ENCODE results near the gene GOLGA6L9.
"Not testable (repeated sequence)": the region's sequence is repeated elsewhere in the genome, so short reads cannot be mapped to it uniquely, and the experiment has no call there.

The GOLGA6L9 gene

DNA sequence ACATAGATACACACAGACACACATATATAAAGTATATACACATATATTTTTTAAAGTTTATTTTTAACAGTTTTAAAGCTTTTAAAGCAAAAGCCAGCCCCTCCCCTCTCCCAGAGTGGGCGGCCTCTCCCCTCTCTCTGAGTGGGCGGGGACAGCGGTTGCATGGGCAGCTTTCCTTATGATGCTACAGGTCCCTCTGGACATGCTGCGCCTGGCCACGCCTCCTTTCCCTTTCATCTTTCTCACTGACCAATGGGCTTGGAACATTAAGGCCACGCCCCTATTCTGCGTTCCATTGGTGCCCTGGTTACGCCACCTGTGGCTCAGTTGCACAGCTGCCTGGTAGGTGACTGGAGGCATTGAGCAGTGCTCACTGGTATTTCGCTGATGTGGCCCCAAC lies at the start of gene GOLGA6L9:
Gene GOLGA6L9 (plus strand): TSS at position 124 of the 400 bp plus-strand sequence. CDS start 264 bp downstream, at position 388.
- not testable (repeated sequence) for DNase-seq

DNA sequence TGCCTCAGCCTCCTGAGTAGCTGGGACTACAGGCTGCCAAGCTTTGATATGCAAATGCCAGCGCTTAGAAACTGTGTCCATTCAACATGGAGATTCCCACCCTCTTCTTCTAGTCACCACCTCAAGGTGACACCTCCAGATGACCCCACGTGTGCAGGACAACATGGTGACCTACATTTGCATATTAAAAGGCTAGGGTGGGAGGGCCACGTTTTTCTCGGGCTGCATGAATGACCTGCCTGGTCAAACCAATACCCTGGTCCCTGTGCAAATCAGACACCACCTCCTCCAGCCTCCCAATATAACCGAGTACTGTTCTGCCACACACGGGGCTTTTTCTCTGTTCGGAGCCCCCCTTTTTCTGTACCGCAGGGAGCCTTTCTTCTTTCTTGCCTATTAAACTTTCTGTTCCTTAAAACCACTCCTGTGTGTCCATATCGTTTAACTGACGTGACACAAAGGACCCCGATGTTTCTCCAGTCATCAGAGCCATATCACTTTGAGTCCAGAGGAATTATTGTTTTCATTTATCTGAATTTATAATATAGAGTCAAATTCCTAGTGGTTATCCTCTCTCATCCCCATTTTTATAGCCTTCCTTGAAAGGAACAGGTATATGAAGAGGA lies 48.2 kb upstream of the GOLGA6L9 start:
- DNase-seq, result not testable (repeated sequence)

- DNase-seq, result not testable (repeated sequence)
These were observed 42.4 kb upstream of the GOLGA6L9 start for GRCh38 chr15:82387209-82387608.

GRCh38 chr15:82390152-82390551 lies 39.5 kb upstream of the GOLGA6L9 start:
- not testable (repeated sequence) for DNase-seq

GRCh38 chr15:82392077-82392476 lies 37.5 kb upstream of the GOLGA6L9 start:
- DNase-seq, result not testable (repeated sequence)

- no peak for DNase-seq
These were observed 35.9 kb upstream of the GOLGA6L9 start for GRCh38 chr15:82393671-82394070.

GRCh38 chr15:82395788-82396187 lies 33.8 kb upstream of the GOLGA6L9 start:
- not testable (repeated sequence) for DNase-seq

DNA sequence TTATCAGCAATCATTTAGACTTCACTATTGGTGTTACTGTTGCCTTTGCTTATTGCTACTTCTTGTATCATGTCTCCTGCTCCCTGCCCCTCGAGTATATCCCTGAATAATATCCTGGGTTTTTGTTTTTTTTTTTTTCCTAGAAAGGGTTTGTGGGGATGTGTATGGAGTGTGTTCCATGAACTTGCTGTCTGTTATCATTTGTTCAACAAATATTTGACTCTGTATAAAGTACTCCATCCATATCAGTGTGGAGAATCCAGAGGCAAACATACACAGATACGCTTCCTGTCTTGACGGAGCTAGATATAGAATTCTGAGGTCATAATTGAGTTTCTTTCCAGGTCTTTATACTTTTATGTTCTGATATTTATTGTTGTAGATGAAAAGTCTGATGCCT lies 31.8 kb upstream of the GOLGA6L9 start:
- no peak for DNase-seq

GRCh38 chr15:82398785-82399184 lies 30.8 kb upstream of the GOLGA6L9 start:
- DNase-seq, result no peak

GRCh38 chr15:82399366-82400103 lies 30.1 kb upstream of the GOLGA6L9 start:
- DNase-seq, result not testable (repeated sequence)

GRCh38 chr15:82401918-82402317 lies 27.7 kb upstream of the GOLGA6L9 start:
- DNase-seq, result not testable (repeated sequence)

- not testable (repeated sequence) for DNase-seq
These were observed 27.3 kb upstream of the GOLGA6L9 start for GRCh38 chr15:82402341-82402740.

GRCh38 chr15:82406211-82406610 lies 23.4 kb upstream of the GOLGA6L9 start:
- not testable (repeated sequence) for DNase-seq

GRCh38 chr15:82410306-82410705 lies 19.3 kb upstream of the GOLGA6L9 start:
- DNase-seq, result not testable (repeated sequence)

DNA sequence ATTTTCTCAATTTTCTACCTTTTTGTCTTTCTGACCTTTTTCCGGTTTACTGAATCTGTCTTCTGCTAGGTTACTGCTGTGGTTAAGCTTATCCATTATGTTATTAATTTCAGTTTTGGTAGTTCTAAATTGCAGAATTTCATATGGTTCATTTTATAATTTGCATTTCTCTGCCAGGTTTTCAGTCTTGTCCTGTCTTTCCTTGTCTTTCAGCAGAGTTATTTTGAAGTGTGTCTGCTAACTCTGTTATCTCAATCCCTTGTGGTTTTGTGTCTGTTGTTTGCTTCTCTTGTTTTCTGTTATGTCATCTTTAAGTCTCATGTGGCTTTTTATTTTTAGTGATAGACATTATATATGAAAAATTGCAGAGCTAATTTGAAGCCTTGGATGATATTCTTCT lies 18.0 kb upstream of the GOLGA6L9 start:
- not testable (repeated sequence) for DNase-seq

- DNase-seq, result not testable (repeated sequence)
These were observed 15.0 kb upstream of the GOLGA6L9 start for GRCh38 chr15:82414525-82415191.

DNA sequence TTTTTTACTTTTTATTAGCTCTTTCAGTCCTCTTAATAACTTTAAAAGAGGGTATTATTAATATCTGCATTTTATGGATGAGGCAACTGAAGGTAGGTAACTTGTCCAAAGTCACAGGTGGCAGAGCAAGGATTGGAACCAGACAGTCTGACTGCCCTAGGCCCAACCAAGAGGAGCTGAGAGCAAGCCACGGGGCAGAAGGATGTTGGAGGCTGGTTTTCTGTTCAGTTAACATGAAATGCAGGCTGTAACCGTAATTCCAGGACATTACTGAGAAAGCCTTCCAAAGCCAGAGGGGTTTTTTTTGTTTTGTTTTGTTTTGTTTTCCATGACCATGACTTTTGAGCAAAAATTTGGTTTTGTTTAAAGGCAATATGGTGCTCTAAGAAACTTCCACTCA lies 9.1 kb upstream of the GOLGA6L9 start:
- DNase-seq, result not testable (repeated sequence)

- not testable (repeated sequence) for DNase-seq
These were observed 8.7 kb upstream of the GOLGA6L9 start for GRCh38 chr15:82420966-82421365.

DNA sequence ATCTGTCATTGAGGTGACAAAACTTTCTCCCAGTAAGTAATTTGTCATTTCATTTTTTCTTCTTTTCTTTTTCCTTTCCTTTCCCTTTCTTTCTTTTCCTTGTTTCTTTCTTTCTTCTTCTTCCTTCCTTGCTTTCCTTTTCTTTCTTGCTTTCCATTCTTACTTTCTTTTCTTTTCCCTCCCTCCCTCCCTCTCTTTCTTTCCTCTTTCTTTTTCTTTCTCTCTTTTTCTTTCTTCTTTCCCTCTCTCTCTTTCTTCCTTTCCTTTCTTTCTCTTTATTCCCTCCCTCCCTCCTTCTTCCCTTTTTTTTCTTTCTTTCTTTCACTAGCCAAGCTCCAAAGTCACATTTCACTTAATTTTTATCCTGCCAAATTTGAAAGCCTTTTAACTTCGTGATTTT lies 2.5 kb upstream of the GOLGA6L9 start:
- not testable (repeated sequence) for DNase-seq

DNA sequence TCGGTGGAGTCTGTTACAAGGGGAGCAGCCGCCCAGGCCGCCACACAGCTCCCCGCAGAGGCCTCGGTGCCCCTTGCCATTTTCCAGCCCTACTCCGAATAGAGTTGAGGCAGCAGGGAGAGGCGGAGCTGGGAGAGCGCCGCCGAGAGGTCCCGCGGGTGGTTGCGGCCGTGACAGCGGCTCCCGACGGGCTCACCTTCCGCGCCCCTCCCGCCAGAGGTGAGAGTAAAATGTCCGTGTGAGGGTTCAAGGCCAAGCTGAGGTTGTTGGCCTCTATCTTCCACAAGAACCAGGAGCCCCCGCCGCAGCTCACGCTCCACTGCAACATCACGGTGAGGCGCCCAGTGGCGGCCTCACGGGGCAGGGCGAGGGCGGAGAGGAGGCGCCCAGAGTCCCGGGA lies 15.8 kb downstream of the GOLGA6L9 start:
- peak; percentile 65 for DNase-seq

DNA sequence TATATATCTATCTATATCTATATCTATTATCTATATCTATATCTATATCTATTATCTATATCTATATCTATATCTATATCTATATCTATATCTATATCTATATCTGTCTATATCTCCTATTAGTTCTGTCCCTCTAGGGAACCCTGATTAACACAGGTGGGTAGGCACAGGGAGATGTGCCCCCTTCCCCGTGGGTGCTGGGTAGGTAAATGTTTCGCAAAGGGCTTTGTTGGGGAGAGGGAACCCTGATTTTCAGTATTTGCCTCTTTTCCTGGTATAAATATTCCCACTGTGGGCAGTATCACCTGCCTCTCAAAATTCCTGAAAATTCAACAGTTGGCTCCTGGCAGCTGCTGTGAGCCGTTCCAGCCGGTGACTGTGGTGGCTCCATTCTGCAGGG lies 27.7 kb downstream of the GOLGA6L9 start:
- not testable (repeated sequence) for DNase-seq

DNA sequence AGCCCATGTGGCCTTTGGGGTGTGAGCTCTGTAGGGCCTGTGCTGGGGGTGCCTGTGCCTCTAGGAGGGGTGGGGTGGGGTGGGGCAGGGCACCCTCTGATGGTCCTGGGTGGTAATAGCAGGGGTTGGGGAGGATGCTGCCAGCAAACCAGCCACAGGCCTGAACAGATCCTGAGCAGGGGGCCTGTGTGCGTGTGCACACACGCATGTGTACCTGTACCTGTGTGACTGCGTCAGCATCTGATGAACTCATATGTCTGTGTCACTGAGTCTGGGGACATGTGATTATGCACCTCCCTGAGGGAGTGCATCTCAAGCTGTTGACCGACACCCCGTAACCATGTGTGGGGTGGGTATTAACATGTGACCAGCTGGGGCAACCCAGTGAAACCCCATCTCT lies 36.0 kb downstream of the GOLGA6L9 start:
- not testable (repeated sequence) for DNase-seq

DNA sequence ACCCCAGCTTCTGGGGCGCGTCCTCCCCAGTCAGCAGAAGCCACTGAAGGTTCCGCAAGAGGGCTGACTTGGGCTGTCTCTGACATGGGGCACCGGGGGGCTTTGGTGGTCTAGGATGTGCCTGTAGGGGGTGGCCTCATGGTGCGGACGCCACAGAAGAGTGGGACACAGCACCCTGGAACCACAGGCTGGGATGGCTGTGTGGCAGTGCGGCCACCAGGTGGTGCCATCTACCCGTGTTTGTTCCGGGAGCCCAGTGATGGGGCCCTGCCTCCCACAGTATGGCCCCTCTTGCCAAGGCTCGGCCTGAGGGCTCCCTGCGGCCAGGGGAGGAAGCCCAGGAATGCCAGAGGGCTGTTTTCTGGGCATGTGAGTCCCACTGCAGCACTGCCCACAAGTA lies 38.6 kb downstream of the GOLGA6L9 start:
- peak; percentile 39 to 54 for DNase-seq

- not testable (repeated sequence) for DNase-seq
These were observed 39.8 kb downstream of the GOLGA6L9 start for GRCh38 chr15:82469381-82469780.
